Measurements from ENCODE around the gene GCDH.
"Not testable (repeated sequence)": the region's sequence is repeated elsewhere in the genome, so short reads cannot be mapped to it uniquely, and the experiment has no call there.

The GCDH gene

DNA sequence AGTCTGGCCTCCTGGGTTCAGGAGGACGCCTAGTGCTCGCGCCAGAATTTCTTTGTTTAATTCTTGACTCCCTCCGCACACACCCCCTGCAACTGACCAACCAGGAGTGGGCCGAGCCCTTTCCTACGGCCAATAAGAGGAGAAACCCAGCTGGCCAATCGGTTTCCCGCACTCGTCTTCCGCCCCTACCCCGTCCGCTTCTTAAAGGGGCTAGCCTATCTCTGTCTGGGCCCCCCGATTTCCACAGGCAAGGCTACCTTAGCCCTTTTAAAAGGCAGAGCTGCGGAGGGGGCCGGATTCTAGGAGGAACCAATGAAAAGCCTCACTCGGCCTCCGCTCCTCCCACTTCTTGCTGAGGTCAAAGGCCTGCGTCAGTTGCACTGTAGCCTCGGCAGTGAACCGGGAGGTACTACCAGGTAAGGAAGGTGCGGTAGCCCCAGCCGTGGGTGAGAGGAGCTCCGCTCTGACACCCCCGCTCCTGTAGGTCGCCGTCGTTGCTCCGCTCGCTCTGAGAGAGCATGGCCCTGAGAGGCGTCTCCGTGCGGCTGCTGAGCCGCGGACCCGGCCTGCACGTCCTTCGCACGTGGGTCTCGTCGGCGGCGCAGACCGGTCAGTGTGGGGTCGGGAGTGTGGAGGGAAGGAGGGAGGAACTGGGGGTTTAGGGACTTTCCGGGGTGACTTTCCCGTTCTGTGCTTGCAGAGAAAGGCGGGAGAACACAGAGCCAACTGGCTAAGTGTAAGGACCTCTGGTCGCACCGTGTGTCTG is at the start of gene GCDH:
Gene GCDH (plus strand): TSS at position 374 of the 766 bp plus-strand sequence. CDS start 145 bp downstream, at position 519.
- in situ Hi-C loops (cut with MboI; ENCODE audit: low sequenced_read_pairs), result no loop called here

DNA sequence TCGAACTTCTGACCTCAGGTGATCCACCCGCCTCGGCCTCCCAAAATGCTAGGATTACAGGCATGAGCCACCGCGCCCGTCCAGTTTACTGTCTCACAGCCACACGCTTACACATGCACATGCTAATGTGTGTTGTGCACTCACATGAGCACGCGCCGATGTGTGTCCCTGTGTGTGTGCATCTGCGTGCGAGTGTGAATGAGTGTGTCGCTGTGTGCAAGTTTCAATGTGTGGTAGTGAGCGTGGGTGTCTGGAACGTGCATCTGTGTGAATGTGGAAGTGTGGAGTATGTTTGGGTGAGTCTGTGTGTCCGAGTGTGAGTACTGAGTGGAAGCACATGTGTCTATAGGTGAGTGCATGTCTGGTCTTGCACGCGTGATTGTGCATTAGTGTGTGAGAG is 48.4 kb upstream of the GCDH start:
- in situ Hi-C loops (cut with MboI; ENCODE audit: low sequenced_read_pairs), result no loop called here

DNA sequence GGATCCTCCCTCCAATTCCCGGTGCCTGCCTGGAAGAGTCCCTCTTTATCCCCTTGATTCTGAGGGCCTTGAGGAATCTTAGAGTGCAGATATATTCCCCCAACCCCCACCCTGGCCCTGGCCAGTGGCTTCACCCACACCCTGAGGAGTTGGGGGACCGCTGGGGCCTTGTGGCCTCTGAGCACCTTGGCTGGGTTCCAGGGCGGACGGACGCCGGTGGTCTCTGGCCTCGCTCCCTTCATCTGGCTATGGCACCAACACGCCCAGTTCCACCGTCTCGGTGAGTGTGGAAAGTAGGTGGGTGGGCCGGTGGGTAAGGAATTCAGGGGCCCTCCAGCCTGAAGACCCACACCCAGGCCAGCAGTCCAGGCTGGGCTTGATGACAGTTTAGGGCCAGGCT is 47.6 kb upstream of the GCDH start:
- in situ Hi-C loops (cut with MboI; ENCODE audit: low sequenced_read_pairs), result no loop called here

DNA sequence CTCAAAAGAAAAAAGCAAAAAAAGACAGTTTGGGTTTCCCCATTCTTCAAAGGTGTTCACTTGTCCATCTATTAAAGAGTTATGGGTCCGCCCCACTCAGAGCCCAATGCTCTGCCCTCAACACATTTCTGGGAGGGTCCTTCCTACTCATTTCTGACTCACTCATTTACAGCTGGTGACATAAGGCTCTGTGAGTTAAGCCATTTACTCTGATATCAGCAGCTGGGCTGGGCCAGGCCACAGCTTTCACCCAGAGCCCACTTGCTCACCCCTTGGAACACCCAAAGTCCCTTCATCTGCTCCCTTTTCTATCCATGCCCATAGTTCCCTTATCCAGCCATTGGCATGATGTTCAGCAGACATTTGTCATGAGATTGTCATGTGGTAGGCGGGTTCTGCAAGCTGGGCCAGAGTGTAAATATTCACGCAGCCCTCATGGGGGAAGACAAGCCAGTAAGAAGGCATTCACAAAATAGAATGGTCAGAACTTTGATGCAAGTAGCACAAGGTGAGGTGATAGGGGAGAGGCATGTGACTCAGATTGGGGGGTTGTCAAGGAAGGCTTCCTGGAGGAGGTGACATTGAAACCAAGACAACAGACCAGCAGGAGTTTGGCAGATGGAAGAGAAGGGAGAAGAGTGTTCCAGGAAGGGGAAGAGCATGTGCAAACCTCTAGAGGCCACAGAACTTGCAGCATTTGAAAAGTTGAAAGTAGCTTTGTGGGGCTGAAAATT is 46.8 kb upstream of the GCDH start:
- in situ Hi-C loops (cut with MboI; ENCODE audit: low sequenced_read_pairs), result no loop called here

DNA sequence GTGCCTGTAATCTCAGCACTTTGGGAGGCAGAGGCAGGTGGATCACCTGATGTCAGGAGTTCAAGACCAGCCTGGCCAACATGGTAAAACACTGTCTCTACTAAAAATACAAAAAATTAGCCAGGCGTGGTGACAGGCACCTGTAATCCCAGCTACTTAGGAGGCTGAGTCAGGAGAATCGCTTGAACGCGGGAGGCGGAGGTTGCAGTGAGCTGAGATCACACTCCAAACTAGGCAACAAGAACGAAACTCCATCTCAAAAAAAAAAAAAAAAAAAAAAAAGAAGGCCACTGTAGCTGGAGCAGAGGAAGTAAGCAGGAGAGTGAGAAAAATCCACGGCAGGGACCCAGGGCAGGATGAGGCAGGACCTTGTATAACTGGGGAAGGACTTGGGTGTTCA is 44.3 kb upstream of the GCDH start:
- in situ Hi-C loops (cut with MboI; ENCODE audit: low sequenced_read_pairs), result not testable (repeated sequence)

DNA sequence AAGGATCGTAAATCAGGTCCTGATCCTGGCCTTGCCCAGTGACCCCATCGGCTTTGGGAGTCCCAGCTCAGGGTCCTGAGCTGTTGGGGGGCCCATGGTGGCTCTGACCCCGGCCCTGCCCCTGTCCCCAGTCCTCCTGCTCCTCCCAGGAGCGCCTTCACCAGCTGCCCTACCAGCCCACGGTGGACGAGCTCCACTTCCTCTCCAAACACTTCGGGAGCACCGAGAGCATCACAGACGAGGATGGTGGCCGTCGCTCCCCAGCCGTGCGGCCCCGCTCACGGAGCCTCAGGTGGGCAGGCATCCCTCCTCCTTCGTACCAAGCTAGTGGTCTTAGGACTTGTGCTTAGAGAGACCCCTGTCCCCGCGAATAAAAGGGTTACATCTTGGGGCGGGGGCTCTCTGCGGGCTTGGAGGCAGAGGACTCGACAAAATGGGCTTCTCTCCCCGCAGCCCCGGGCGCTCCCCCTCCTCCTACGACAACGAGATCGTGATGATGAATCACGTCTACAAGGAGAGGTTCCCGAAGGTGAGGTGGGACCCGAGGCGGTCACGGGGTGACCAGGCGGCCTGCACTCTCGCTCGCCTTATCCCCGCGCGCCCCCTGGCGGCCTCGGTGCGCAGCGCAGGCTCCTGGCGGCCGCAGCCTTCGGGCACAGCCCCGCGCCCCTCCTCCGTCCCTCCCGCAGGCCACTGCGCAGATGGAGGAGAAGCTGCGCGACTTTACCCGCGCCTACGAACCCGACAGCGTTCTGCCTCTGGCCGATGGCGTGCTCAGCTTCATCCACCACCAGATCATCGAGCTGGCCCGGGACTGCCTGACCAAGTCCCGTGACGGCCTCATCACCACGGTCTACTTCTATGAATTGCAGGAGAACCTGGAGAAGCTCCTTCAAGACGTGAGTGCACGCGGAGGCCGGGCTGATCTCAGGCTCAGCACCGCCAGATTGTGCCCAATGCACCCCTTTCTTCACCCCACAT is 43.5 kb upstream of the GCDH start:
- in situ Hi-C loops (cut with MboI; ENCODE audit: low sequenced_read_pairs), result no loop called here

DNA sequence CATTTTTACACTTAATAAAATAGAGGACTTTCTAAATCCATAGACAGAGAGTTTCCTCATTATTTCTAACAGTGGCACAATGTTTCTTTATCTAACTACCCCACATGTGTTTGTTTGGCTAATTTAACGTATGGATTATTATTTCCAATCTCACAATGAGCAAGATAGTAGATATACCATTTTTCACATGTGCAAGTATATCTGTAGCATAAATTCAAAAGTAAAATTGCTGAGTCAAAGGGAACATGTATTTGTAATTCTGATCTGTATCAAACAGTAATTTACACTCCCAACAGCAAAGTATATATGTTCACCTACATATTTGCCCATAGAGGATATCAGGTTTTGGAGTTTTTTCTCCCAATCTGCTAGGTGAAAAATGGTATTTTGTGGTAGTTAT is 34.3 kb upstream of the GCDH start:
- in situ Hi-C loops (cut with MboI; ENCODE audit: low sequenced_read_pairs), result no loop called here

DNA sequence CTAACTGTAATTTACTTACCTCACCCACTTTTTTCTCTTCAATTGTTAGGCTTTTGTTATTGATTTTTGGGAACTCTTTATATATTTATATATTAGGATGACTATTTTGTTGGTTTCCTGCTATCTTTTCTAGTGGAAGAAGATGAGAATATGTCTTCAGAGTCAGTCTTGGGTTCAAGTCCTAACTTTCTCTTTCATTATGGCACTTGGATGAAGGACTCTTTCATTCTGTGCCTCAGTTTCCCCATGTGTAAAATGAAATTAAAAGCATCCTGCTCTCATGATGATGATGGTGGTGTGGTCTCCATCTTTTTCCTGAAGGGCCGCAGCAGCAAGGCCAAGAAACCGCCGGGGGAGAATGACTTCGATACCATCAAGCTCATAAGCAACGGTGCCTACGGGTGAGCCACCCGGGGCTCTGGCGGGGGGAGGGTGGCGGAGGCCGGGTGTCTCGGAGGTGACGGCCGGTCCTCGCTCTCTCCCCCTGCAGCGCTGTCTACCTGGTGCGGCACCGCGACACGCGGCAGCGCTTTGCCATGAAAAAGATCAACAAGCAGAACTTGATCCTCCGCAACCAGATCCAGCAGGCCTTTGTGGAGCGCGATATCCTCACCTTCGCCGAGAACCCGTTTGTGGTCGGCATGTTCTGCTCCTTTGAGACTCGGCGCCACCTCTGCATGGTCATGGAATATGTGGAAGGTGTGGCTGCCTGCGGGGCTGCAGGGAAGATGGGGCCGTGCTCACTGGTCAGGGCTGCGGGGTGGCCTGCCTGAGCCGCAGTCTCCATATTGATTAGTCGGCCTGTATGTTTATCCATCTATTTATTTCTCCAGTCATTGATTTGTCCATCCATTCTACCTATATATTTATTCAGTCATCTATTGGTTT is 32.7 kb upstream of the GCDH start:
- in situ Hi-C loops (cut with MboI; ENCODE audit: low sequenced_read_pairs), result no loop called here

DNA sequence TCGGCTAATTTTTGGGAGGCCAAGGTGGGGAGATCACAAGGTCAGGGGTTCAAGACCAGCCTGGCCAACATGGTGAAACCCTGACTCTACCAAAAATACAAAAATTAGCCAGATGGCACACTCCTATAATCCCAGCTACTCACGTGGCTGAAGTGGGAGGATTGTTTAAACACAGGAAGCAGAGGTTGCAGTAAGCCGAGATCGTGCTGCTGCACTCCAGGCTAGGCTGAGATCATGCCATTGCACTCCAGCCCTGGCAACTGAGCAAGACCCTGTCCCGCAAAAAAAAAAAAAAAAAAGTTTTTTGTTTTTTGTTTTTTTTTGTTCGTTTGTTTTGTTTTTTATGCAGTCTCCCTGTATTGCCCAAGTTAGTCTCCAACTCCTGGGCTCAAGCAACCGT is 31.4 kb upstream of the GCDH start:
- in situ Hi-C loops (cut with MboI; ENCODE audit: low sequenced_read_pairs), result no loop called here

DNA sequence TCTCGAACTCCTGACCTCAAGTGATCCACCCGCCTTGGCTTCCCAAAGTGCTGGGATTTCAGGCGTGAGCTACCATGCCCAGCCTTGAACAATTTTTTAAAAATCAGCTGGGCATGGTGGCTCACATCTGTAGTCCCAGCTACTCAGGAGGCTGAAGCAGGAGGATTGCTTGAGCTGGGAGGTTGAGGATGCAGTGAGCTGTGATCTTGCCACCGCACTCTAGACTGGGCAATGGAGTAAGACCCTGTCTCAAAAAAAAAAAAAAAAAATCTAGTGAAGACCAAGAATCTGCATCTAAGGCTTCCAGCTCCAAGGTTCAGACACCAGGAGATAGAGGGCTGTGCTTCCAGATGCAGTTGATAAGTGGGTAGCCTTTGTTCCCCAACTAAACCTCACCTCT is 26.8 kb upstream of the GCDH start:
- in situ Hi-C loops (cut with MboI; ENCODE audit: low sequenced_read_pairs), result no loop called here

DNA sequence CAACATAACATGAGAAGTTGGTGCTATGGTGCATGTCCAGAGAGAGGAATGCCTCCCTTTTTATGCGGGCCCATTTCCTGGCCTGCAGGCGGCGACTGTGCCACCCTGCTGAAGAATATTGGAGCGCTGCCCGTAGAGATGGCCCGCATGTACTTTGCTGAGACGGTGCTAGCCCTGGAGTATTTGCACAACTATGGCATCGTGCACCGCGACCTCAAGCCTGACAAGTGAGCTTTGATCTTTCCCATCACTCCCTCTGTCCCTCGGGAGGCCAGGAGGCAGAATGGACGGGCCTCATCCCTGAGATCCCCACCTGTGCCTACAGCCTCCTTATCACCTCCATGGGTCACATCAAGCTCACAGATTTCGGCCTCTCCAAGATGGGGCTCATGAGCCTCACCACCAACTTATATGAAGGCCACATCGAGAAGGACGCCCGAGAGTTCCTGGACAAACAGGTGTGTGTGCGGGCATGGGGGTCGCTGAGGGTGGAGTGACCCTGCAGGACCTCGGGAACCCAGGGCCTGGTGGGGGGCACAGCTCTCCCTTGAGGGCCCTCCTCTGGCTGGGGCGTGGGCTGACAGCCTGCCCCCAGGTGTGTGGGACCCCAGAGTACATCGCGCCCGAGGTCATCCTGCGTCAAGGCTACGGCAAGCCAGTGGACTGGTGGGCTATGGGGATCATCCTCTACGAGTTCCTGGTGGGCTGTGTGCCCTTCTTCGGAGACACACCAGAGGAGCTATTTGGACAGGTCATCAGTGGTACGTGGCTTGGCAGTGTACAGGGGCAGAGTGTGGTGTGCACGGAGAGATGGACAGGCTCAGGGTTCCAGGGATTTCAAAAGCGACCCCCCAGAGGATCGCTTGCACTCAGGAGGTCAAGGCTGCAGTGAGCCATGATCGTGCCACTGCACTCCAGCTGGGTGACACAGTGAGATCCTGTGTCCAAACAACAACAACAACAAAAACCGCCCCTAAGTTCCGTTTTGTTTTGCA is 25.9 kb upstream of the GCDH start:
- in situ Hi-C loops (cut with MboI; ENCODE audit: low sequenced_read_pairs), result no loop called here

DNA sequence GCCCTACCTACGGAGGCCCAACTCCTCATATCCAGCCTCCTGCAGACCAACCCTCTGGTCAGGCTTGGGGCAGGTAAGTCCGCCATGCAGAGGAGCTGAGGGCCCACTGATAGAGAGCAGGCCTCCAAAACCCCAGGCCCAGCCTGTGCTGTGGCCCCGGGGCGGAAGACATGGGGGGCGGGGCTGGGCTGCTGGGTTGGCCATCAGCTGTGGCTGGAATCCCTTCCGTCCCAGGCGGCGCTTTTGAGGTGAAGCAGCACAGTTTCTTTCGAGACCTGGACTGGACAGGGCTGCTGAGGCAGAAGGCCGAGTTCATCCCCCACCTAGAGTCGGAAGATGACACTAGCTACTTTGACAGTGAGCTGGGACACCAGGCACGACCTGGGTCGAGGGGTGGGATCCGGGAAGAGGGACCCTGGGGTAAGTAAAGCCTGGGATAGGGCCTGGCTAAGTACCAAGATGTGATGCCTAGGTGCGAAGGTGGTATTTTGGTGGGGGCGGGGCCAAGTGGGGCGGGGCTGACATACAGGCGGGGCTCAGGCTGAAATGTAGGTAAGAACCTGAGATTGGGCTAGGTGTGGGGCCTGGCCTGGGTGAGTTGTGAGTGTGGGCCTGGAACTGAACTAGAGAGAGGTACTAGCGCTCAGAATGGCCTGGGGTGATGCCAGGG is 25.1 kb upstream of the GCDH start:
- in situ Hi-C loops (cut with MboI; ENCODE audit: low sequenced_read_pairs), result no loop called here

DNA sequence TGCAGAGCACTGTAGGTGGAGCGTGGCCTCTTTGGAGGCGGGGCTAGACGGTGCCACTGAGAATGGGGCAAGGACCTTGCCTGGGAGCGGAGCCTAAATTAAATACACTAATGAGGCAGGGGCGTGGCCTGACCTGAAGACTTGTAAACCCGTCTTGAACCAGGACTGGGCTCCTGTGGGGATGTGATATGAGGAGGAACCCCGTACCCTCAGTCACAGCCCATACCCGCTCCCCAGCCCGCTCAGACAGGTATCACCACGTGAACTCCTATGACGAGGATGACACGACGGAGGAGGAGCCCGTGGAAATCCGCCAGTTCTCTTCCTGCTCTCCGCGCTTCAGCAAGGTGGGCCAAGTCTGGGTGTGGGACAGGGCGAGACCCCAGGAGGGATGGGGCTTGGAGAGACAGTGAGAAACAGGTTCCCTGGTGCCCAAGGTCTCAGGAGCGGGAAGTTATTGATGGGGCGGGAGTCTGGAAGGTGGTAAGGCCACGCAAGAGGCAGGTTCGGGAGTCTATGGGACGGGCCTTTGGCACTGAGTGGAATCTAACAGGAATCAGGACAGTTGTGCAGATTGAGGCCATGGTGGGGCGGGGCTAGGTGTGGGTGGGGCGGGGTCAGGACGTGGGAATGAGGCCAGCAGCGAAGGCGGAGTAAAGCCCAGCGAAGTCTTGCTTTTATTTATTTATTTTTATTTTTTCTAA is 24.4 kb upstream of the GCDH start:
- in situ Hi-C loops (cut with MboI; ENCODE audit: low sequenced_read_pairs), result no loop called here

DNA sequence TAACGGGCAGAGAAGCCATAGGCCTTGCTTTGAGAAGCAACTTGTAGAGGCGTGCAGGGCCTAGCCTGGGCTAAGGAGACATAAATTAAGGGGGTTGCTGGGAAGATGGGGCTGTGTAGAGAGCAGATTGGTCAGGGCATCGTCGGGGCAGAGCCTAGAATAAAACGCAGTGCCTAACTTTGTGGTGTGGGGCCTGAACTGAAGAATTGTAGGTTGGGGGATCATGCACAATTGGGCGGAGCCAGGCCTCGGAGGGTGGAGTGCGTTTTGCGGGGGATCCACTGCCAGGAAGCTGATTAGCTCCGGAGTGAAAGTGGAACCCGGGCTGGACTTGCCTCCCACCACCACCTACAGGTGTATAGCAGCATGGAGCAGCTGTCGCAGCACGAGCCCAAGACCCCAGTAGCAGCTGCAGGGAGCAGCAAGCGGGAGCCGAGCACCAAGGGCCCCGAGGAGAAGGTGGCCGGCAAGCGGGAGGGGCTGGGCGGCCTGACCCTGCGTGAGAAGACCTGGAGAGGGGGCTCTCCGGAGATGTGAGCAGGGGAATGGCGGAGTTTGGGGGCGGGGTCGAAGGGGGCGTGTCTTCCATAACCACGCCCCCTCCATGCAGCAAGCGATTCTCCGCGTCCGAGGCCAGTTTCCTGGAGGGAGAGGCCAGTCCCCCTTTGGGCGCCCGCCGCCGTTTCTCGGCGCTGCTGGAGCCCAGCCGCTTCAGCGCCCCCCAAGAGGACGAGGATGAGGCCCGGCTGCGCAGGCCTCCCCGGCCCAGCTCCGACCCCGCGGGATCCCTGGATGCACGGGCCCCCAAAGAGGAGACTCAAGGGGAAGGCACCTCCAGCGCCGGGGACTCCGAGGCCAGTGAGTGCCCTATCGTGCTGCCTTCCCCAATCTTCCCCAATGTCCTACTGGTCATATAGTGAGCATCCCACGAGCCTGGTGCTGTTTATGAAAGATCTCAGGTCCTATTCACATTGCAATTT is 23.6 kb upstream of the GCDH start:
- in situ Hi-C loops (cut with MboI; ENCODE audit: low sequenced_read_pairs), result no loop called here

DNA sequence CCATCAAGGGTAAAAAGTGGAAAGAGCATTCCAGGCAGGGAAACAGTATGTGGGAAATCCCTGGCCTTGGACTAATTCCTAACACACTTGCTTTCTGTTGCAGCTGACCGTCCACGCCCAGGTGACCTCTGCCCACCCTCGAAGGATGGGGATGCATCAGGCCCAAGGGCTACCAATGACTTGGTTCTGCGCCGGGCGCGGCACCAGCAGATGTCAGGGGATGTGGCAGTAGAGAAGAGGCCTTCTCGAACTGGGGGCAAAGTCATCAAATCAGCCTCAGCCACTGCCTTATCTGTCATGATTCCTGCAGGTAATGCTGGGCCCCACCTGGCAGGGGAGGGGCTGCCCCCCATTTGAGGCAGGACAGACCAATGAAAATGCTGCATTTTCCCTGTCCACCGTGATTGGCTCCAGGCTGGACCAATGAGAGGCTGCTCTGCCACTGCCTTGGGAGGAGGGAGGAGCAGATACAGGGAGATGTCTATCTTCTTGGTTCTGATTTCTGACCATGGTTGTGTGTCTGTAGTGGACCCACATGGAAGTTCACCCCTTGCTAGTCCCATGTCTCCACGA is 22.3 kb upstream of the GCDH start:
- in situ Hi-C loops (cut with MboI; ENCODE audit: low sequenced_read_pairs), result no loop called here

DNA sequence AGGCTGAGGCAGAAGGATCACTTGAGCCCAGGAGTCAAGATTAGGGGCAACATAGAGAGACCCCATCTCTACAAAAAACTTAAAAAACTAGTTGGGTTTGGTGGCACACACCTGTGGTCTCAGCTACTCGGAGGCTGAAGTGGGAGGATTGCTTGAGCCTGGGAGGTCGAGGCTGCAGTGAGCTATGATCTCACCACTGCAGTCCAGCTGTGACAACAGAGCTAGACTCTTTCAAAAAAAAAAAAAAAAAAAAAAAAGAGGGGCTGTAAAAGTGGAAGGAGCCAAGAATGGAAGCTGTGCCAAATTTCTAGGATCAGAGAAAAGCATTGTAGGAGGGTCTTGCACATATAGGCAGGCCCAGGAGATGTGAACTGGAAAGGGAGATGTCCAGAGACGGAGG is 19.3 kb upstream of the GCDH start:
- in situ Hi-C loops (cut with MboI; ENCODE audit: low sequenced_read_pairs), result no loop called here
